ENCODE data around the gene SH3GL3. TPM values are rescaled to one million over a fixed set of nuclear protein-coding genes. Genes with fewer than 3 reads are reported as not detected.

SH3GL3 gene
- total RNA-seq, 2 experiments from 2014 or later, result not detected

DNA sequence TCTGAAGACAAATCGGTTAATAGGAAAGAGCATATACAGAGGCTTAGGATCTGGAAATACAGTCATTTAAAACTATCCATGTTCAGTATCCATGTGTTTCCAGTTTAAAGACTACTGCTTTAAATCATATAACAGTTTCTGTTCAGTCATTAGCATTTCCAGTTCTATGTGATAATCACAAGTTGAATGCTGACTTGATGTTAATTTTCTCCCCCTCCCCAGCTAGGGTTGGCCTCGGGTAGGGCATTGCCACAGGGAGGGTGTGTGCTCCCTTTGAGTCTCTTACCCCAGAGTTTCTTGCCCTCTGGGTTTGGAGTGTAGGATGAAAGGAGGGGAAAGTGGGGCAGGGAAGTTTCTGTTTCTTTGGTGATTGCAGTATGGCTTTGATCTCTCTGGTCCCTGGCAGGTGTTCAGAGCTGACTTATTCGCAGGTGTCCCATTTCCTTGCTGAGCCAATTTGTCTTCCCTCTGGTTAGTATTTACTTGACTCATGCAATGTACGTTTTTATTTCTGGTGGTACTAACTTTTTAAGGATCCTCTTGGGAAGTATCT, 86.3 kb downstream of the SH3GL3 start:
- Histone ChIP-seq H3K4me3 (ENCODE audit: low read length) (no peak overlapping the region), H3K27ac (ENCODE audit: low read depth in 1 of 2, low read length in 2 of 2) (no peak overlapping the region), H3K9me3 (ENCODE audit: control insufficient read depth in 1 of 2, insufficient read depth in 1 of 2, low read length in 2 of 2) (peaks cover 6 to 17% of the 10 kb centered on the region in 2 experiments), H3K27me3 (ENCODE audit: control insufficient read depth in 1 of 2, insufficient read depth in 2 of 2, low read length in 2 of 2) (no peaks in the 10 kb centered on the region), H3K36me3 (ENCODE audit: insufficient read depth, low read length) (no peaks in the 10 kb centered on the region), H3K4me1 (ENCODE audit: insufficient read depth, low read length) (no peaks in the 10 kb centered on the region)
- no peak for DNase-seq
- intact Hi-C loops (cut with DNase I, micrococcal nuclease), result no loop called here
- CTCF ChIA-PET, result no interaction called here
- Mint-ChIP-seq H3K9me3 (peaks cover 2% of the 10 kb centered on the region), H3K27me3 (no peaks in the 10 kb centered on the region), H3K36me3 (ENCODE audit: low read depth) (no peaks in the 10 kb centered on the region), H3K27ac (no peak overlapping the region), H3K4me1 (ENCODE audit: low read depth) (no peaks in the 10 kb centered on the region), H3K4me3 (no peak overlapping the region)
- no peak for ATAC-seq (ENCODE audit: poor library complexity)
- TF ChIP-seq, protein P1, sequence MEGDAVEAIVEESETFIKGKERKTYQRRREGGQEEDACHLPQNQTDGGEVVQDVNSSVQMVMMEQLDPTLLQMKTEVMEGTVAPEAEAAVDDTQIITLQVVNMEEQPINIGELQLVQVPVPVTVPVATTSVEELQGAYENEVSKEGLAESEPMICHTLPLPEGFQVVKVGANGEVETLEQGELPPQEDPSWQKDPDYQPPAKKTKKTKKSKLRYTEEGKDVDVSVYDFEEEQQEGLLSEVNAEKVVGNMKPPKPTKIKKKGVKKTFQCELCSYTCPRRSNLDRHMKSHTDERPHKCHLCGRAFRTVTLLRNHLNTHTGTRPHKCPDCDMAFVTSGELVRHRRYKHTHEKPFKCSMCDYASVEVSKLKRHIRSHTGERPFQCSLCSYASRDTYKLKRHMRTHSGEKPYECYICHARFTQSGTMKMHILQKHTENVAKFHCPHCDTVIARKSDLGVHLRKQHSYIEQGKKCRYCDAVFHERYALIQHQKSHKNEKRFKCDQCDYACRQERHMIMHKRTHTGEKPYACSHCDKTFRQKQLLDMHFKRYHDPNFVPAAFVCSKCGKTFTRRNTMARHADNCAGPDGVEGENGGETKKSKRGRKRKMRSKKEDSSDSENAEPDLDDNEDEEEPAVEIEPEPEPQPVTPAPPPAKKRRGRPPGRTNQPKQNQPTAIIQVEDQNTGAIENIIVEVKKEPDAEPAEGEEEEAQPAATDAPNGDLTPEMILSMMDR (IDR thresholded peaks at IDR 0.05), result no peak
- POLR2A ChIA-PET, result no interaction called here

DNA sequence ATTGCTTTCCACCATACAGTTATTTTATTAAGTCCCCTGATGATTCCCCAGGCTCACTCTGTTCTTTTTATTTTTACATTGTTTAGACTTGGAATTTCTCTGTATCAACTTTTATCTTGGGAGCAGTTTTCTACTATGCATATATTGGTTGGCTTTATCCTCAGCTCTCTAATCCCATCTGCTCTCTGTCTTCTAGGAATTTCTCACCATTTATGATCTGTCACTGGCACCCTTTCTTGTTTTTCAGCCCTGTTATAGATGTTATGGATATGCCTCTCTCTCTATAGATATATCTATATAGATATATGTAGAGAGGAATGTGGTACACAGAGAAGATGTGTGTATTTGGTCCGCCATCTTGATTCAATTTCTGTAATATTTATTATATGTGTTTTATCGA, 90.5 kb downstream of the SH3GL3 start:
- Mint-ChIP-seq H3K9me3 (no peaks in the 10 kb centered on the region), H3K27ac (no peak overlapping the region), H3K27me3 (no peaks in the 10 kb centered on the region), H3K4me1 (ENCODE audit: low read depth) (no peaks in the 10 kb centered on the region), H3K4me3 (no peak overlapping the region), H3K36me3 (ENCODE audit: low read depth) (no peaks in the 10 kb centered on the region)
- TF ChIP-seq, protein P1 (IDR thresholded peaks at IDR 0.05), result no peak
- POLR2A ChIA-PET, result no interaction called here
- Histone ChIP-seq H3K4me1 (ENCODE audit: insufficient read depth, low read length) (no peaks in the 10 kb centered on the region), H3K36me3 (ENCODE audit: insufficient read depth, low read length) (no peaks in the 10 kb centered on the region), H3K27me3 (ENCODE audit: control insufficient read depth in 1 of 2, insufficient read depth in 2 of 2, low read length in 2 of 2) (no peaks in the 10 kb centered on the region), H3K4me3 (ENCODE audit: low read length) (no peak overlapping the region), H3K9me3 (ENCODE audit: control insufficient read depth in 1 of 2, insufficient read depth in 1 of 2, low read length in 2 of 2) (no peaks in the 10 kb centered on the region), H3K27ac (ENCODE audit: low read depth in 1 of 2, low read length in 2 of 2) (no peak overlapping the region)
- ATAC-seq (ENCODE audit: poor library complexity), result no peak
- intact Hi-C loops (cut with DNase I, micrococcal nuclease), result no loop called here
- CTCF ChIA-PET, result no interaction called here
- no peak for DNase-seq

DNA sequence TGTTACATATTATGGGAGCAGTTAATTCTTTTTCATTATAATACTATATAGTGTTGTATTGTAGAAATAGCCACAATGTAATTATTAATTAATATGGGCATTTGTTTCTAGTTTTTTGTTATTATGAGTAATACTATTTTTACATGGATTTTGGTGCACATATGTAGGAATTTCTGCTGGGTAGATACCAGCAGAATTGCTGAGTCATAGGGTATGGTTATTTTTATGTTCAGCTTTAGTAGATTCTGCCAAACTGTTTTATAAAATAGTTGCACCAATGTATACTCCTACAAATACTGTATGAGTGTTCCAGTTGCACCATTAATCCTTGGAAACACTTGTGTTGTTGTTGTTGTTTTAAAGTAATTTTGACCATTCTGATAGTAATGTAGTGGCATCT, 91.5 kb downstream of the SH3GL3 start:
- TF ChIP-seq, protein P1 (IDR thresholded peaks at IDR 0.05), result no peak
- no peak overlapping the region for H3K4me3 ChIP-seq (ENCODE audit: low read length)
- no peaks in the 10 kb centered on the region for H3K4me1 ChIP-seq (ENCODE audit: insufficient read depth, low read length)
- H3K36me3 ChIP-seq (ENCODE audit: insufficient read depth, low read length), result no peaks in the 10 kb centered on the region
- no peaks in the 10 kb centered on the region for H3K9me3 ChIP-seq (ENCODE audit: control insufficient read depth in 1 of 2, insufficient read depth in 1 of 2, low read length in 2 of 2)
- ATAC-seq (ENCODE audit: poor library complexity) (no peak), DNase-seq (no peak)
- POLR2A ChIA-PET, result no interaction called here
- H3K4me3 Mint-ChIP-seq, result no peak overlapping the region
- no peaks in the 10 kb centered on the region for H3K36me3 Mint-ChIP-seq (ENCODE audit: low read depth)
- no peak overlapping the region for H3K27ac Mint-ChIP-seq
- peaks cover 8% of the 10 kb centered on the region for H3K9me3 Mint-ChIP-seq
- H3K27me3 Mint-ChIP-seq, result peaks cover 7% of the 10 kb centered on the region
- CTCF ChIA-PET, result no interaction called here
- intact Hi-C loops (cut with DNase I, micrococcal nuclease), result no loop called here
- no peak overlapping the region for H3K27ac ChIP-seq (ENCODE audit: low read depth in 1 of 2, low read length in 2 of 2)
- no peaks in the 10 kb centered on the region for H3K27me3 ChIP-seq (ENCODE audit: control insufficient read depth in 1 of 2, insufficient read depth in 2 of 2, low read length in 2 of 2)
- no peaks in the 10 kb centered on the region for H3K4me1 Mint-ChIP-seq (ENCODE audit: low read depth)
